BE2C (cell line): ENCODE results near the gene P2RY6.

ENCODE experiments used
- DNase-seq: peaks from one replicate; pipeline ENCODE4 v3.0.0-alpha.2; 2020
- H3K27me3 ChIP-seq: fragments of 250-450 bp; sonication (Bioruptor Pico); 2 replicates; pipeline ENCODE4 v1.5.1; 2020; ENCODE audit warnings: mild to moderate bottlenecking
- H3K36me3 ChIP-seq: fragments of 250-450 bp; sonication (Bioruptor Pico); 2 replicates; pipeline ENCODE4 v1.5.1; 2020; ENCODE audit warnings: mild to moderate bottlenecking
- H3K4me1 ChIP-seq: fragments of 250-450 bp; sonication (Bioruptor Pico); 2 replicates; pipeline ENCODE4 v1.5.1; 2020
- H3K4me3 ChIP-seq: 2 replicates; pipeline ENCODE4 v1.5.1; 2011; ENCODE audit warnings: low read depth, low read length
- H3K9me3 ChIP-seq: fragments of 250-450 bp; sonication (Bioruptor Pico); 2 replicates; pipeline ENCODE4 v1.5.1; 2020
- CTCF ChIP-seq: IDR thresholded peaks from 2 replicates; pipeline ENCODE4 v1.5.1; 2012; ENCODE audit warnings: mild to moderate bottlenecking, low read depth, low read length

Gene P2RY6

GRCh38 chr11:73266646-73267020 lies 5.5 kb upstream of the P2RY6 start:
- Histone ChIP-seq H3K36me3 (no peaks in the 10 kb centered on the region), H3K27me3 (no peaks in the 10 kb centered on the region), H3K9me3 (no peaks in the 10 kb centered on the region), H3K4me1 (peaks cover 43% of the 10 kb centered on the region), H3K4me3 (no peak overlapping the region)
- DNase-seq, result no peak
- no peak for TF ChIP-seq CTCF

GRCh38 chr11:73267122-73267846 lies 4.9 kb upstream of the P2RY6 start:
- no peaks in the 10 kb centered on the region for H3K36me3 ChIP-seq
- no peak overlapping the region for H3K4me3 ChIP-seq
- no peak for TF ChIP-seq CTCF
- H3K4me1 ChIP-seq, result peaks cover 43% of the 10 kb centered on the region
- H3K27me3 ChIP-seq, result no peaks in the 10 kb centered on the region
- DNase-seq, result no peak
- no peaks in the 10 kb centered on the region for H3K9me3 ChIP-seq

- DNase-seq, result no peak
- TF ChIP-seq CTCF, result no peak
- peaks cover 43% of the 10 kb centered on the region for H3K4me1 ChIP-seq
- no peaks in the 10 kb centered on the region for H3K27me3 ChIP-seq
- no peaks in the 10 kb centered on the region for H3K9me3 ChIP-seq
- H3K36me3 ChIP-seq, result no peaks in the 10 kb centered on the region
- no peak overlapping the region for H3K4me3 ChIP-seq
Observed at GRCh38 chr11:73267906-73268540, 4.1 kb upstream of the P2RY6 start.

GRCh38 chr11:73268671-73269271 lies 3.4 kb upstream of the P2RY6 start:
- H3K27me3 ChIP-seq, result no peaks in the 10 kb centered on the region

GRCh38 chr11:73269459-73270015 lies 2.6 kb upstream of the P2RY6 start:
- H3K36me3 ChIP-seq, result no peaks in the 10 kb centered on the region
- TF ChIP-seq CTCF, result no peak
- no peak for DNase-seq
- peaks cover 43% of the 10 kb centered on the region for H3K4me1 ChIP-seq
- H3K4me3 ChIP-seq, result no peak overlapping the region
- H3K9me3 ChIP-seq, result no peaks in the 10 kb centered on the region
- H3K27me3 ChIP-seq, result no peaks in the 10 kb centered on the region

More at GRCh38 chr11:73268671-73269271, 3.4 kb upstream of the P2RY6 start:
- H3K36me3 ChIP-seq, result no peaks in the 10 kb centered on the region
- no peaks in the 10 kb centered on the region for H3K9me3 ChIP-seq
- TF ChIP-seq CTCF, result no peak
- peaks cover 43% of the 10 kb centered on the region for H3K4me1 ChIP-seq
- H3K4me3 ChIP-seq, result no peak overlapping the region
- no peak for DNase-seq
